Spleen (tissue), 11 donors: ENCODE data around the gene EYS. TPM values are rescaled to one million over a fixed set of nuclear protein-coding genes. Genes with fewer than 3 reads are reported as not detected.

Experiments
- DNase-seq: peaks from one replicate; pipeline ENCODE4 v3.0.0-alpha.2; 2020
- H3K27ac ChIP-seq, 8 donors: fragments of 200-600 bp; sonication (generic) in 7 of 8; 1 replicate in 4 of 8; 2 replicates in 4 of 8; pipeline versions ENCODE4 v1.5.0 to v1.8.0; 2016 to 2021; ENCODE audit warnings: inconsistent platforms in 4 of 8, mild to moderate bottlenecking in 4 of 8, moderate library complexity in 1 of 8
- H3K27me3 ChIP-seq, 7 donors: fragments of 200-600 bp; sonication (generic) in 6 of 7; replicated peaks in 1 of 7; 1 replicate in 4 of 7; 2 replicates in 3 of 7; pipeline versions ENCODE4 v1.5.0 to v1.8.0; 2016 to 2021; ENCODE audit warnings: inconsistent platforms in 3 of 7, mild to moderate bottlenecking in 1 of 7
- H3K36me3 ChIP-seq, 6 donors: fragments of 200-600 bp; sonication (generic) in 5 of 6; 1 replicate in 4 of 6; 2 replicates in 2 of 6; pipeline versions ENCODE4 v1.5.0 to v1.8.0; 2016 to 2021; ENCODE audit warnings: inconsistent platforms in 2 of 6
- H3K4me1 ChIP-seq, 6 donors: fragments of 200-600 bp; sonication (generic) in 5 of 6; 1 replicate in 3 of 6; 2 replicates in 3 of 6; pipeline versions ENCODE4 v1.5.0 to v1.8.0; 2016 to 2021; ENCODE audit warnings: inconsistent platforms in 3 of 6
- H3K4me3 ChIP-seq, 8 donors: fragments of 200-600 bp; sonication (generic) in 7 of 8; 1 replicate in 4 of 8; 2 replicates in 4 of 8; pipeline versions ENCODE4 v1.5.0 to v1.8.0; 2016 to 2021; ENCODE audit warnings: inconsistent platforms in 4 of 8, mild to moderate bottlenecking in 4 of 8, moderate library complexity in 2 of 8
- H3K9me3 ChIP-seq, 8 donors: fragments of 200-600 bp; sonication (generic) in 7 of 8; 1 replicate in 4 of 8; 2 replicates in 4 of 8; pipeline versions ENCODE4 v1.5.0 to v1.8.0; 2016 to 2021; ENCODE audit warnings: inconsistent platforms in 4 of 8
- CTCF ChIP-seq, 11 experiments: fragments of 200-600 bp in 7 of 11; fragments of 450-650 bp in 4 of 11; sonication (generic) in 4 of 11; IDR thresholded peaks in 8 of 11; conservative IDR thresholded peaks in 3 of 11; 1 replicate in 7 of 11; 2 replicates in 4 of 11; pipeline versions ENCODE4 v1.4.0 to v1.8.0; 2016 to 2021; ENCODE audit warnings: antibody characterized with exemption in 11 of 11, inconsistent platforms in 4 of 11, mild to moderate bottlenecking in 1 of 11
- POLR2A ChIP-seq, 3 donors: fragments of 450-650 bp; IDR thresholded peaks; one replicate each; pipeline ENCODE4 v1.5.1; 2017; ENCODE audit warnings: antibody characterized with exemption in 3 of 3, mild to moderate bottlenecking in 1 of 3
- POLR2AphosphoS5 ChIP-seq, 3 donors: sonication (generic); formaldehyde crosslinking; IDR thresholded peaks; one replicate each; pipeline ENCODE4 v1.5.1; 2017; ENCODE audit warnings: antibody characterized with exemption in 3 of 3
- WGBS, 5 donors: extraction: QIAGEN DNeasy Blood & Tissue Kit in 3 of 5; methylation state at CpG; one replicate each; pipeline versions ENCODE4 v1.1.5 to v1.1.7; 2013 to 2018; 5-methylcytosine and 5-hydroxymethylcytosine counted together
- intact Hi-C: fragments of 100-400 bp; cut with DNase I; formaldehyde crosslinking; loops from one replicate; pipeline ENCODE4 v1.15.0; 2023; ENCODE audit warnings: low total_unique reads
- polyA plus RNA-seq, 3 donors: library from polyadenylated mRNA; stranded (reverse); fragments of 200-250 nt; gene quantifications; one replicate each; pipeline ENCODE4 v1.2.1, GENCODE V29; 2013
- total RNA-seq, 7 donors: library from RNA; depleted of rRNA in 3 of 7; stranded (reverse); fragments of >200 nt in 3 of 7; fragmentation: NEBNext Ultra II Directional in 4 of 7; extraction: Animal tissue kit (Norgen Biotek cat#: 25700) in 4 of 7; gene quantifications; one replicate each; pipeline versions ENCODE4 v1.1.0 to v1.2.1, GENCODE V29; 2016 to 2021
- donor health status: healthy with polysubstance abuse.
- donor health status: DM: no; HTN: no; CAD: no; lungs with moderate emphysema.
- donor health status: DM: no; HTN: no; CAD: no.
- donor health status: Bipolar disorder and iron deficiency.
- donor health status: healthy.
- donor health status: DM: no; HTN: no; CAD: no.
- donor health status: DM: yes; HTN: yes; CAD: no.

The EYS gene
- total and polyA plus RNA-seq, 10 donors = under 0.01 to 0.72 (median 0.28) TPM; not detected in 5

- WGBS, 5 donors = 46 to 86% (median 62%) methylated on average over 2 of the region's 2 CpGs
Measured at GRCh38 chr6:63808576-63808975, 1898.5 kb downstream of the EYS start.

GRCh38 chr6:63807056-63807455 is 1900.0 kb downstream of the EYS start:
- no peak for TF ChIP-seq POLR2AphosphoS5 (IDR thresholded peaks at IDR 0.05)
- TF ChIP-seq CTCF (IDR thresholded peaks at IDR 0.05 in 8 of 11, conservative IDR thresholded peaks at IDR 0.05 in 3 of 11) = no peak
- TF ChIP-seq POLR2A (IDR thresholded peaks at IDR 0.05) = no peak
- Histone ChIP-seq H3K36me3 (no peaks in the 10 kb centered on the region), H3K4me1 (peaks cover 0 to 21% (median 11%) of the 10 kb centered on the region in 6 donors), H3K27ac (peak overlapping the region in 7 of 8 donors; percentile 48 to 90 (median 78)), H3K9me3 (no peaks in the 10 kb centered on the region), H3K4me3 (peak overlapping the region in 1 of 8 donors; percentile 45), H3K27me3 (no peaks in the 10 kb centered on the region)
- intact Hi-C loops = no loop called here
- WGBS, 5 donors = 42 to 61% (median 54%) methylated on average over 2 of the region's 2 CpGs
- no peak for DNase-seq

More at GRCh38 chr6:63808576-63808975, 1898.5 kb downstream of the EYS start:
- no peak for TF ChIP-seq CTCF (IDR thresholded peaks at IDR 0.05 in 8 of 11, conservative IDR thresholded peaks at IDR 0.05 in 3 of 11)
- no peak for TF ChIP-seq POLR2A (IDR thresholded peaks at IDR 0.05)
- TF ChIP-seq POLR2AphosphoS5 (IDR thresholded peaks at IDR 0.05) = no peak
- H3K27ac ChIP-seq = peak overlapping the region in 1 of 8 donors; percentile 90
- no peaks in the 10 kb centered on the region for H3K9me3 ChIP-seq
- no peak overlapping the region for H3K4me3 ChIP-seq
- H3K27me3 ChIP-seq = no peaks in the 10 kb centered on the region
- intact Hi-C loops = no loop called here
- DNase-seq = no peak
- no peaks in the 10 kb centered on the region for H3K36me3 ChIP-seq
- peaks cover 0 to 21% (median 11%) of the 10 kb centered on the region in 6 donors for H3K4me1 ChIP-seq

GRCh38 chr6:63806573-63806913 is 1900.5 kb downstream of the EYS start:
- Histone ChIP-seq H3K36me3 (no peaks in the 10 kb centered on the region), H3K27ac (peak overlapping the region in 7 of 8 donors; percentile 48 to 90 (median 78)), H3K9me3 (no peaks in the 10 kb centered on the region), H3K27me3 (no peaks in the 10 kb centered on the region), H3K4me3 (peak overlapping the region in 2 of 8 donors; percentile 14 to 45), H3K4me1 (peaks cover 0 to 21% (median 11%) of the 10 kb centered on the region in 6 donors)
- 34 to 70% (median 43%) methylated on average over 2 of the region's 2 CpGs for WGBS, 5 donors
- intact Hi-C loops = no loop called here
- DNase-seq = no peak
- TF ChIP-seq POLR2A (IDR thresholded peaks at IDR 0.05) = no peak
- TF ChIP-seq POLR2AphosphoS5 (IDR thresholded peaks at IDR 0.05) = no peak
- TF ChIP-seq CTCF (IDR thresholded peaks at IDR 0.05 in 8 of 11, conservative IDR thresholded peaks at IDR 0.05 in 3 of 11) = no peak

GRCh38 chr6:63805808-63806572 is 1901.0 kb downstream of the EYS start:
- Histone ChIP-seq H3K4me1 (peaks cover 0 to 21% (median 11%) of the 10 kb centered on the region in 6 donors), H3K27me3 (no peaks in the 10 kb centered on the region), H3K4me3 (peak overlapping the region in 2 of 8 donors; percentile 14 to 45), H3K36me3 (no peaks in the 10 kb centered on the region), H3K27ac (peak overlapping the region in 7 of 8 donors; percentile 48 to 90 (median 78)), H3K9me3 (no peaks in the 10 kb centered on the region)
- WGBS, 5 donors = 41 to 61% (median 53%) methylated on average over 5 of the region's 5 CpGs
- intact Hi-C loops = no loop called here
- TF ChIP-seq CTCF (IDR thresholded peaks at IDR 0.05 in 8 of 11, conservative IDR thresholded peaks at IDR 0.05 in 3 of 11) (no peak), POLR2A (IDR thresholded peaks at IDR 0.05) (no peak), POLR2AphosphoS5 (IDR thresholded peaks at IDR 0.05) (no peak)
- DNase-seq = no peak
